PC-9 (cell line): Measurements from ENCODE around the gene RCSD1. TPM values are rescaled to one million over a fixed set of nuclear protein-coding genes. Genes with fewer than 3 reads are reported as not detected.

Source experiments
- BruUV-seq: library from RNA; stranded (reverse); fragments of 400-500 nt; replicated peaks from 2 replicates; lab custom pipeline; 2021; lab: Mats Ljungman, UMichigan
- CTCF ChIA-PET: fragments of 300-600 bp; sonication (Branson Sonifier 250); formaldehyde crosslinking; loops from one replicate; lab custom pipeline; 2022; ENCODE audit warnings: antibody characterized with exemption; lab: Charles Lee
- POLR2A ChIA-PET: fragments of 300-600 bp; sonication (Branson Sonifier 250); formaldehyde crosslinking; loops from one replicate; lab custom pipeline; 2022; ENCODE audit warnings: antibody characterized with exemption; ENCODE audit not compliant: unreplicated experiment; lab: Charles Lee
- DNase-seq, 2 experiments: peaks; one replicate each; pipeline versions ENCODE4 v3.0.0 to v3.0.0-alpha.2; 2015 to 2022; ENCODE audit warnings: mixed read lengths in 1 of 2
- H2AFZ ChIP-seq: fragments of 200-600 bp; sonication (generic); 2 replicates; pipeline ENCODE4 v1.8.1; 2017; ENCODE audit warnings: antibody characterized with exemption
- H3F3A ChIP-seq: fragments of 200-600 bp; sonication (generic); 2 replicates; pipeline ENCODE4 v1.8.1; 2017; ENCODE audit warnings: antibody characterized with exemption, mild to moderate bottlenecking, low read depth; ENCODE audit not compliant: insufficient read depth
- H3K27ac ChIP-seq: fragments of 200-600 bp; sonication (generic); 2 replicates; pipeline ENCODE4 v1.6.1; 2016; ENCODE audit warnings: mixed run types
- H3K27me3 ChIP-seq: fragments of 200-600 bp; sonication (generic); 2 replicates; pipeline ENCODE4 v1.6.1; 2016; ENCODE audit warnings: low read depth, mixed run types; ENCODE audit not compliant: insufficient read depth
- H3K36me3 ChIP-seq: fragments of 200-600 bp; sonication (generic); 2 replicates; pipeline ENCODE4 v1.6.1; 2016; ENCODE audit warnings: low read depth, mixed run types
- H3K4me1 ChIP-seq: fragments of 200-600 bp; sonication (generic); replicated peaks from 2 replicates; pipeline ENCODE4 v1.6.1; 2016; ENCODE audit warnings: mixed run types; ENCODE audit not compliant: insufficient read depth
- H3K4me2 ChIP-seq: fragments of 200-600 bp; sonication (generic); 2 replicates; pipeline ENCODE4 v1.6.1; 2017; ENCODE audit warnings: mixed run types
- H3K4me3 ChIP-seq: fragments of 200-600 bp; sonication (generic); 2 replicates; pipeline ENCODE4 v1.6.1; 2016; ENCODE audit warnings: mixed run types
- H3K79me2 ChIP-seq: fragments of 200-600 bp; sonication (generic); 2 replicates; pipeline ENCODE4 v1.6.1; 2017; ENCODE audit warnings: low read depth, mixed run types
- H3K9me2 ChIP-seq: fragments of 200-600 bp; sonication (generic); 2 replicates; pipeline ENCODE4 v1.8.1; 2017; ENCODE audit warnings: mild to moderate bottlenecking; ENCODE audit not compliant: insufficient read depth
- H3K9me3 ChIP-seq: fragments of 200-600 bp; sonication (generic); 2 replicates; pipeline ENCODE4 v1.8.1; 2016; ENCODE audit warnings: low read depth; ENCODE audit not compliant: insufficient read depth
- H4K20me1 ChIP-seq: fragments of 200-600 bp; sonication (generic); 2 replicates; pipeline ENCODE4 v1.8.1; 2017; ENCODE audit not compliant: insufficient read depth
- EZH2 ChIP-seq: fragments of 200-600 bp; sonication (generic); IDR thresholded peaks from 2 replicates; pipeline ENCODE4 v1.8.0; 2017; ENCODE audit warnings: antibody characterized with exemption, low read depth
- intact Hi-C: fragments of 100-400 bp; cut with micrococcal nuclease; formaldehyde crosslinking; loops from one replicate; pipeline ENCODE4 v1.10.0; 2022; ENCODE audit not compliant: unreplicated experiment
- total RNA-seq: library from RNA; stranded (reverse); gene quantifications from 2 replicates; pipeline ENCODE4 v1.2.3, GENCODE V29; 2021
- TF ChIP-seq, protein P1 (sequence below): fragments of 200-600 bp; sonication (generic); conservative IDR thresholded peaks from 2 replicates; pipeline ENCODE4 v1.6.1; 2017; ENCODE audit warnings: mixed run types, antibody characterized with exemption, mild to moderate bottlenecking, moderate library complexity

The RCSD1 gene
- total RNA-seq, 1 experiment from 2014 or later, result not detected

DNA sequence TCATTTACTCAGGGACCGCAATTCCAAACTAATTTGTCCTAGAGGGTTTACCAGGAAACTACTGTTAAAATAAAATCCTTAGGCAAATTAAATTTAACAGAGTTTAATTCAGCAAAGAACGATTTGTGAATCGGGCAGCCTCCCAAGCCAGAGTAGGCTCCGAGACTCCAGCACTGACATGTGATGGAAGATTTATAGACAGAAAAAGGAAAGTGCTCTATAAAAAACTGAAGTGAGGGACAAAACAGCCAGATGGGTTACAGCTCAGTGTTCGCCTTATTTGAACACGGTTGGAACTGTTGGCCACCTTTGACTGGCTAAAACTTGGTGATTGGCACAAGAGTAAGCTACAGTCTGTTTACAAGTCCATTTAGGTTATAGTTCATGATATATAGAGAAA is 35.2 kb upstream of the RCSD1 start:
- intact Hi-C loops, result no loop called here
- CTCF ChIA-PET, result interaction anchor here (0.6 kb wide), 1 partner anchor 20 kb away, joined by 4 read pairs; no protein-coding TSS in a partner anchor

DNA sequence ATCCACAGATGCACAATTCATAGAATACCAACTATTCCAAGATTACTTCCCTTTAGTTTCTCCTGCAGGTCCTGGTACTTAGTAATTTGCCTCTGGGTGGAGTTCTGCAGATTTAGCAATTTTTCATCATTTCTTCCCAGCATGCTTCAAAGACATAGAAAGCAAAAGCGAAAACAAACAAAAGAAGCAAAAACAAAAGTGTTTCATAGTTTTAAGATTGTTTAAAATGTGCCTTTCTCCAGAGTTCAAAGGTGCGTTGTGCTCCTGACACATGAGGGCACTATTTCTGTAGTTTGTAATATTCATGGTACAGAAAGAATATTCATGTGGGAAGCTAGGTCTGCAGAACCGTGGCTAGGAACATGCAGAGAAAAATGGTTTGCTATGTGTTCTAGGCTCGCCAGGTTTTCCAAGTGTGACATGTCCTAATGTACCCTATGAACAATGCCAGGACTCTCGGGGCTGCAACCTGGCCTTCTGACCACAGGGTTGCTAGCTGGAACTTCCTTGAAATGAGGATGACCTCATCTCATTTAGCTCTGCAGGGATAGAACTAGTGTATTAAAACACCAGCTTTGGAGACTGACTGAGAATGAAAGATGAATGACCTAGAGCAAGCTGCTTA is 30.0 kb upstream of the RCSD1 start:
- POLR2A ChIA-PET, result interaction anchor here (0.5 to 0.6 kb wide), 3 partner anchors 36 to 482 kb away, joined by 4 to 6 read pairs (median 5); no protein-coding TSS in a partner anchor
- CTCF ChIA-PET, result interaction anchor here (1.1 to 1.2 kb wide), 2 partner anchors 81 to 88 kb away, joined by 4 to 5 read pairs; no protein-coding TSS in a partner anchor

More for the DNA sequence above, 35.2 kb upstream of the RCSD1 start:
- peaks cover 7% of the 10 kb centered on the region; the same call in 1 of the 2 replicates for H3K27me3 ChIP-seq
- no peak overlapping the region for H3K4me2 ChIP-seq
- no peaks in the 10 kb centered on the region for H3K36me3 ChIP-seq
- H2AFZ ChIP-seq, result no peak overlapping the region
- no peak for DNase-seq
- POLR2A ChIA-PET, result no interaction called here
- H3F3A ChIP-seq, result no peaks in the 10 kb centered on the region
- no peaks in the 10 kb centered on the region for H3K79me2 ChIP-seq
- no peaks in the 10 kb centered on the region for H3K9me2 ChIP-seq
- no peaks in the 10 kb centered on the region for H4K20me1 ChIP-seq
- H3K27ac ChIP-seq, result no peak overlapping the region
- H3K4me3 ChIP-seq, result no peak overlapping the region
- no TSS peak for BruUV-seq
- no peaks in the 10 kb centered on the region for H3K9me3 ChIP-seq
- no peak for TF ChIP-seq EZH2
- TF ChIP-seq, protein P1, sequence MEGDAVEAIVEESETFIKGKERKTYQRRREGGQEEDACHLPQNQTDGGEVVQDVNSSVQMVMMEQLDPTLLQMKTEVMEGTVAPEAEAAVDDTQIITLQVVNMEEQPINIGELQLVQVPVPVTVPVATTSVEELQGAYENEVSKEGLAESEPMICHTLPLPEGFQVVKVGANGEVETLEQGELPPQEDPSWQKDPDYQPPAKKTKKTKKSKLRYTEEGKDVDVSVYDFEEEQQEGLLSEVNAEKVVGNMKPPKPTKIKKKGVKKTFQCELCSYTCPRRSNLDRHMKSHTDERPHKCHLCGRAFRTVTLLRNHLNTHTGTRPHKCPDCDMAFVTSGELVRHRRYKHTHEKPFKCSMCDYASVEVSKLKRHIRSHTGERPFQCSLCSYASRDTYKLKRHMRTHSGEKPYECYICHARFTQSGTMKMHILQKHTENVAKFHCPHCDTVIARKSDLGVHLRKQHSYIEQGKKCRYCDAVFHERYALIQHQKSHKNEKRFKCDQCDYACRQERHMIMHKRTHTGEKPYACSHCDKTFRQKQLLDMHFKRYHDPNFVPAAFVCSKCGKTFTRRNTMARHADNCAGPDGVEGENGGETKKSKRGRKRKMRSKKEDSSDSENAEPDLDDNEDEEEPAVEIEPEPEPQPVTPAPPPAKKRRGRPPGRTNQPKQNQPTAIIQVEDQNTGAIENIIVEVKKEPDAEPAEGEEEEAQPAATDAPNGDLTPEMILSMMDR, result no peak
- H3K4me1 ChIP-seq, result peaks cover 2% of the 10 kb centered on the region

More for the DNA sequence above, 30.0 kb upstream of the RCSD1 start:
- DNase-seq, result peak; percentile 23 to 64
- H3K4me1 ChIP-seq, result peaks cover 28% of the 10 kb centered on the region
- no peaks in the 10 kb centered on the region for H4K20me1 ChIP-seq
- no peak overlapping the region for H3K27ac ChIP-seq
- H3K9me2 ChIP-seq, result no peaks in the 10 kb centered on the region
- H3K4me2 ChIP-seq, result peak overlapping the region; percentile 34
- no peaks in the 10 kb centered on the region for H3F3A ChIP-seq
- H3K9me3 ChIP-seq, result no peaks in the 10 kb centered on the region
- peaks cover 7% of the 10 kb centered on the region; the same call in 1 of the 2 replicates for H3K27me3 ChIP-seq
- no peak overlapping the region for H3K4me3 ChIP-seq
- intact Hi-C loops, result loop anchor here (1.0 to 5.0 kb wide), 3 partner anchors 43 to 202 kb away; no protein-coding TSS in a partner anchor
- no peak overlapping the region for H2AFZ ChIP-seq
- TF ChIP-seq, protein P1, result peak; percentile 33; the same call in 1 of the 2 replicates
- TF ChIP-seq EZH2, result no peak
- no peaks in the 10 kb centered on the region for H3K36me3 ChIP-seq
- no TSS peak for BruUV-seq
- no peaks in the 10 kb centered on the region for H3K79me2 ChIP-seq
